DND-41 (cell line): Measurements from ENCODE around the gene SERPINI1.

Experiments
- ATAC-seq: fragments of 200-7000 bp; cut with Tn5 transposase; 3 replicates; pipeline ENCODE4 v1.9.1; 2021; ENCODE audit warnings: low read depth; ENCODE audit not compliant: insufficient read depth
- DNase-seq: peaks from one replicate; pipeline ENCODE4 v3.0.0-alpha.2; 2020
- H2AFZ ChIP-seq: 2 replicates; pipeline ENCODE4 v1.6.0; 2012; ENCODE audit warnings: low read depth, low read length
- H3K27ac ChIP-seq: 2 replicates; pipeline ENCODE4 v1.5.1; 2012; ENCODE audit warnings: low read length, inconsistent platforms
- H3K27me3 ChIP-seq: fragments of 200-600 bp; sonication (generic); 2 replicates; pipeline ENCODE4 v1.6.0; 2012; ENCODE audit warnings: low read length, mild to moderate bottlenecking, inconsistent platforms; ENCODE audit not compliant: insufficient read depth, poor library complexity
- H3K36me3 ChIP-seq: 2 replicates; pipeline ENCODE4 v1.5.1; 2012; ENCODE audit warnings: low read length, inconsistent platforms; ENCODE audit not compliant: insufficient read depth
- H3K4me1 ChIP-seq: 2 replicates; pipeline ENCODE4 v1.5.1; 2012; ENCODE audit warnings: mild to moderate bottlenecking, low read length; ENCODE audit not compliant: insufficient read depth
- H3K4me2 ChIP-seq: 2 replicates; pipeline ENCODE4 v1.6.0; 2012; ENCODE audit warnings: mild to moderate bottlenecking, moderate library complexity, low read length, inconsistent platforms; ENCODE audit not compliant: insufficient read depth
- H3K4me3 ChIP-seq, 2 experiments: fragments of 200-600 bp in 1 of 2; shearing (Covaris generic) in 1 of 2; 2 replicates each; pipeline ENCODE4 v1.5.1; 2012 to 2016; ENCODE audit warnings: inconsistent platforms in 2 of 2, low read length in 2 of 2, mild to moderate bottlenecking in 2 of 2, low read depth in 1 of 2, moderate library complexity in 1 of 2
- H3K79me2 ChIP-seq: 2 replicates; pipeline ENCODE4 v1.6.0; 2012; ENCODE audit warnings: low read length, inconsistent platforms; ENCODE audit not compliant: insufficient read depth
- H3K9ac ChIP-seq: 2 replicates; pipeline ENCODE4 v1.6.0; 2012; ENCODE audit warnings: low read depth, mild to moderate bottlenecking, inconsistent platforms, low read length, moderate library complexity
- H3K9me3 ChIP-seq: 2 replicates; pipeline ENCODE4 v1.5.1; 2012; ENCODE audit warnings: low read length, moderate library complexity, mild to moderate bottlenecking, inconsistent platforms; ENCODE audit not compliant: insufficient read depth, severe bottlenecking
- H4K20me1 ChIP-seq: 2 replicates; pipeline ENCODE4 v1.6.0; 2012; ENCODE audit warnings: low read length; ENCODE audit not compliant: insufficient read depth
- EZH2 ChIP-seq: IDR thresholded peaks from 3 replicates; pipeline ENCODE4 v1.6.1; 2012; ENCODE audit warnings: borderline replicate concordance, low read depth, mild to moderate bottlenecking, moderate library complexity, low read length, inconsistent platforms; ENCODE audit not compliant: severe bottlenecking
- TF ChIP-seq, protein P1 (sequence below): IDR thresholded peaks from 2 replicates; pipeline ENCODE4 v1.5.1; 2012; ENCODE audit warnings: borderline replicate concordance, low read length, moderate library complexity, mild to moderate bottlenecking; ENCODE audit not compliant: poor library complexity, severe bottlenecking; ENCODE audit errors: extremely low read depth

Gene SERPINI1

DNA sequence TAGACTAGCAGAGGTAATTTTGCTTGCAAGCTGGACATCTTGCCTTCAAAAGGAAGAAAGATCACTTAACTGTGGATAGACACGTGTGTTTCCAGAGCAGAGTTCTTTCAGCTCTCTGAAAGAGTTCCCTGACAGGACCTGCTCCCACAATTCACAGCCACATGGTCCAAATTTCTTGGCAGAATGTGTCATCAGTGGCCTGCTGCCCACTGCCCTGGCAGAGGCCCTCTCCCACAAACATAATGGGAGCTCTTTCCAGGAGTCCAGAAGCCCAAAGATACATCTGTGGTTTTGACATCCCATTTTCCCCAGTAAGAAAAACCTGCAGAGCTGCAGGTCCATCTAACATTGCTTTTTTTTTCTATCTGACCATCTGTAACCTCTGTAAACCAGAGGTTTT, 48.3 kb downstream of the SERPINI1 start:
- H3K79me2 ChIP-seq: no peaks in the 10 kb centered on the region
- H3K9me3 ChIP-seq: no peaks in the 10 kb centered on the region
- no peak overlapping the region for H3K9ac ChIP-seq
- no peaks in the 10 kb centered on the region for H3K36me3 ChIP-seq
- DNase-seq (no peak), ATAC-seq (no peak)
- H2AFZ ChIP-seq: no peak overlapping the region
- H4K20me1 ChIP-seq: no peaks in the 10 kb centered on the region
- TF ChIP-seq, protein P1, sequence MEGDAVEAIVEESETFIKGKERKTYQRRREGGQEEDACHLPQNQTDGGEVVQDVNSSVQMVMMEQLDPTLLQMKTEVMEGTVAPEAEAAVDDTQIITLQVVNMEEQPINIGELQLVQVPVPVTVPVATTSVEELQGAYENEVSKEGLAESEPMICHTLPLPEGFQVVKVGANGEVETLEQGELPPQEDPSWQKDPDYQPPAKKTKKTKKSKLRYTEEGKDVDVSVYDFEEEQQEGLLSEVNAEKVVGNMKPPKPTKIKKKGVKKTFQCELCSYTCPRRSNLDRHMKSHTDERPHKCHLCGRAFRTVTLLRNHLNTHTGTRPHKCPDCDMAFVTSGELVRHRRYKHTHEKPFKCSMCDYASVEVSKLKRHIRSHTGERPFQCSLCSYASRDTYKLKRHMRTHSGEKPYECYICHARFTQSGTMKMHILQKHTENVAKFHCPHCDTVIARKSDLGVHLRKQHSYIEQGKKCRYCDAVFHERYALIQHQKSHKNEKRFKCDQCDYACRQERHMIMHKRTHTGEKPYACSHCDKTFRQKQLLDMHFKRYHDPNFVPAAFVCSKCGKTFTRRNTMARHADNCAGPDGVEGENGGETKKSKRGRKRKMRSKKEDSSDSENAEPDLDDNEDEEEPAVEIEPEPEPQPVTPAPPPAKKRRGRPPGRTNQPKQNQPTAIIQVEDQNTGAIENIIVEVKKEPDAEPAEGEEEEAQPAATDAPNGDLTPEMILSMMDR: no peak
- no peak for TF ChIP-seq EZH2
- H3K27ac ChIP-seq: no peak overlapping the region
- H3K4me2 ChIP-seq: no peak overlapping the region
- H3K27me3 ChIP-seq: no peaks in the 10 kb centered on the region
- H3K4me3 ChIP-seq: no peak overlapping the region
- H3K4me1 ChIP-seq: no peaks in the 10 kb centered on the region

DNA sequence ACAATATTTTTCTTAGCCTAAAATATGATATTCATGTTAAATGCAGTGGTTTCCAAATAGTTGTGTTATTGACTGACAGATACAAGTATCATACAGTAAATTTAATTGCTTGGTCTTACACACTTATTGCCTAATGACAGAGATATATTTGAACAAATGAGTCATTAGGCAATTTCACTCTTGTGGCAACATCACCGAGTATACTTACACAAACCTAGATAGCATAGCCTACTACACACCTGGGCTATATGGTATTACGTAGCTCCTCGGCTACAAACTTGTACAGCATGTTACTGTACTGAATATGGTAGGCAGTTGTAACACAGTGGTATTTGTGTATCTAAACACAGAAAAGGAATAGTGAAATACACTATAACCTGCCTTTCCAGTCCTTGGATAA, 50.3 kb downstream of the SERPINI1 start:
- H3K27ac ChIP-seq: no peak overlapping the region
- TF ChIP-seq, protein P1: no peak
- TF ChIP-seq EZH2: no peak
- no peaks in the 10 kb centered on the region for H3K4me1 ChIP-seq
- no peaks in the 10 kb centered on the region for H3K79me2 ChIP-seq
- ATAC-seq: no peak
- H3K9me3 ChIP-seq: no peaks in the 10 kb centered on the region
- H3K4me3 ChIP-seq: no peak overlapping the region
- DNase-seq: no peak
- H3K4me2 ChIP-seq: no peak overlapping the region
- no peaks in the 10 kb centered on the region for H4K20me1 ChIP-seq
- H3K36me3 ChIP-seq: no peaks in the 10 kb centered on the region
- no peak overlapping the region for H3K9ac ChIP-seq
- H2AFZ ChIP-seq: no peak overlapping the region
- no peaks in the 10 kb centered on the region for H3K27me3 ChIP-seq

DNA sequence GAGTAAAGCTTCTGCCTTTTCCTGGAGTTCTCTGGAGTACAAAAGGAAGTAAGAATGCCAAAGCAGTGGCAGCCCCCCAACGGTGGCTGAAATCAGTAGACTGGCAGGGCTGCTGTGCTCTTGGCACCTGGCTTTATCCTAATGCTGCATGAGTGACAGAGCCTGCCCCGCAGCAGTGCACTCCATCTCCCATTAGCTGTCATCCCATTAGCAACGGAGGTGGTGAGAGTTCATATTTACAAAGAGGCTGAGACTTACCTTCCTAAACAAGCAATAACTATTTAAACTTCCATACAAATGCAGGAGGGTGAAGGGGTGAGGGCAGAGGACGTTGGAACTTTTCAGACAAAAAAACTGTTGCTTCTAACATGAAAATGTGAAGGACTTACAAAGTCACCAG, 51.9 kb downstream of the SERPINI1 start:
- ATAC-seq (no peak), DNase-seq (no peak)
- no peaks in the 10 kb centered on the region for H3K27me3 ChIP-seq
- H2AFZ ChIP-seq: no peak overlapping the region
- TF ChIP-seq, protein P1: no peak
- TF ChIP-seq EZH2: no peak
- no peak overlapping the region for H3K27ac ChIP-seq
- H4K20me1 ChIP-seq: no peaks in the 10 kb centered on the region
- H3K4me3 ChIP-seq: no peak overlapping the region
- no peaks in the 10 kb centered on the region for H3K79me2 ChIP-seq
- no peaks in the 10 kb centered on the region for H3K4me1 ChIP-seq
- H3K36me3 ChIP-seq: no peaks in the 10 kb centered on the region
- H3K4me2 ChIP-seq: no peak overlapping the region
- no peak overlapping the region for H3K9ac ChIP-seq
- H3K9me3 ChIP-seq: no peaks in the 10 kb centered on the region

DNA sequence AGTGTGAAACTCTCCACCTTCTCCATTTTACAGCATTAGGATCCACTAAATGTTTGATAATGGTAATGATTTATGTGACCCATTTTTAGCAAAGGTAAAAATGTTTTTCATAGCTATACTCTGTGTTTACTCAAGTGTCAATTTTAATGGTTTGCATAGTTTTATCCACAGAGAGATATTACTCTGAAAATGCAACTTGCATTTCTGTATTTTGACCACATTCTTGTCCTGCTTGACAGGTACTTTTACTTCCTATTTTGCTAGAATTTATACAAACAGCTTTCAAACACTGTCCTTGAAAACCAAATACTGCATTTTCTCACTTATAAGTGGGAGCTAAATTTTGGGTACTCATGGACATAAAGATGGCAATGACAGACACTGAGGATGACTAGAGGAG, 62.9 kb downstream of the SERPINI1 start:
- H3K9me3 ChIP-seq: no peaks in the 10 kb centered on the region
- no peaks in the 10 kb centered on the region for H3K4me1 ChIP-seq
- no peaks in the 10 kb centered on the region for H3K27me3 ChIP-seq
- TF ChIP-seq, protein P1: no peak
- TF ChIP-seq EZH2: no peak
- H3K27ac ChIP-seq: no peak overlapping the region
- H2AFZ ChIP-seq: no peak overlapping the region
- no peak overlapping the region for H3K4me3 ChIP-seq
- no peaks in the 10 kb centered on the region for H3K79me2 ChIP-seq
- no peaks in the 10 kb centered on the region for H4K20me1 ChIP-seq
- DNase-seq (no peak), ATAC-seq (no peak)
- H3K36me3 ChIP-seq: no peaks in the 10 kb centered on the region
- no peak overlapping the region for H3K9ac ChIP-seq
- H3K4me2 ChIP-seq: no peak overlapping the region
